K562 (cell line): Measurements from ENCODE around the gene SPTLC2.

ENCODE experiments used
- CEBPB ChIP-seq: fragments of 450-650 bp; IDR thresholded peaks from 2 replicates; pipeline ENCODE4 v1.6.1; 2016; ENCODE audit warnings: missing genetic modification characterization, missing compliant biosample characterization
- CHD2 ChIP-seq: IDR thresholded peaks from 2 replicates; pipeline ENCODE4 v1.6.1; 2011; ENCODE audit warnings: low read depth, low read length
- HDGF ChIP-seq: fragments of 450-650 bp; IDR thresholded peaks from 2 replicates; pipeline ENCODE4 v1.6.1; 2016
- POLR2A ChIP-seq: fragments of 450-650 bp; conservative IDR thresholded peaks from 2 replicates; pipeline ENCODE4 v1.6.1; 2016
- TCF3 ChIP-seq: sonication (generic); formaldehyde crosslinking; IDR thresholded peaks from 2 replicates; pipeline ENCODE4 v1.4.0; 2020; ENCODE audit warnings: mild to moderate bottlenecking, missing genetic modification reagents
- ZNF143 ChIP-seq: sonication (generic); formaldehyde crosslinking; IDR thresholded peaks from 2 replicates; pipeline ENCODE4 v1.9.0; 2022; ENCODE audit warnings: mild to moderate bottlenecking, missing genetic modification reagents
- ZNF23 ChIP-seq: fragments of 250-450 bp; sonication (Bioruptor Pico); IDR thresholded peaks from 2 replicates; pipeline ENCODE4 v1.4.0; 2020; ENCODE audit warnings: mild to moderate bottlenecking
- ZNF274 ChIP-seq: IDR thresholded peaks from 2 replicates; pipeline ENCODE4 v1.6.1; 2011; ENCODE audit warnings: low read depth, mild to moderate bottlenecking, low read length, moderate library complexity, borderline replicate concordance
- TF ChIP-seq, protein P1 (sequence below), 2 experiments: fragments of 450-650 bp in 1 of 2; sonication (generic) in 1 of 2; formaldehyde crosslinking in 1 of 2; IDR thresholded peaks; 2 replicates each; pipeline versions ENCODE4 v1.7.1 to v1.9.0; 2016 to 2022; ENCODE audit warnings: inconsistent platforms in 1 of 2, mild to moderate bottlenecking in 1 of 2, missing genetic modification reagents in 1 of 2
- TF ChIP-seq, protein P2 (sequence below), 3 experiments: IDR thresholded peaks in 2 of 3; conservative IDR thresholded peaks in 1 of 3; 2 replicates each; pipeline ENCODE4 v1.5.1; 2011 to 2012; ENCODE audit warnings: low read length in 3 of 3, mild to moderate bottlenecking in 3 of 3, control low read depth in 2 of 3, improper control_type of control experiment in 1 of 3, inconsistent platforms in 1 of 3, low read depth in 1 of 3, mixed read lengths in 1 of 3, moderate library complexity in 1 of 3; ENCODE audit not compliant: insufficient read depth in 2 of 3
- TF ChIP-seq, protein P3 (sequence below), 2 experiments: IDR thresholded peaks; 2 replicates each; pipeline ENCODE4 v1.6.1; 2011; ENCODE audit warnings: borderline replicate concordance in 1 of 2, control low read depth in 1 of 2, low read depth in 1 of 2, low read length in 1 of 2, mild to moderate bottlenecking in 1 of 2, mixed read lengths in 1 of 2, moderate library complexity in 1 of 2; ENCODE audit not compliant: insufficient read depth in 1 of 2, insufficient read length in 1 of 2, poor library complexity in 1 of 2, severe bottlenecking in 1 of 2; ENCODE audit errors: extremely low read depth in 1 of 2
- TF ChIP-seq, protein P4 (sequence below): fragments of 250-450 bp; sonication (Bioruptor Pico); IDR thresholded peaks from 2 replicates; pipeline ENCODE4 v1.4.0; 2020; ENCODE audit warnings: mild to moderate bottlenecking, moderate library complexity

DNA sequence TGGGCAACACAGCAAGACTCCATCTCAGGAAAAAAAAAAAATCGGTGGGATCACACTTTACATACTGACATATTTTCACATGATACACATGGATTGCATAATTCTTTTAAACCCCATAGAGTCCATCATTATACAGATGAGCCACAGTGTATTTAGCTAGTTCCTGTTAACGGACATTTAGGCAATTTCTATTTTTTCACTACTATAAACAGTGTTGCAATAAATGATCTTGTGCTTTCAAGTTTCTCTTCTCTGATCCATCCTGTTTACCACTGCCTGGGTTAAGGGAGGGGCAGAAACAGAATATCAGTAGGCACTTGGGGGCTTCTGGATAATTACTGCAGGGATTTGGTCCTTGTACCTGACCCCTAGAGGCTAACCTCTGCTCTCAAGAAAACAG lies 43.4 kb upstream of the SPTLC2 start:
- TF ChIP-seq, protein P1, sequence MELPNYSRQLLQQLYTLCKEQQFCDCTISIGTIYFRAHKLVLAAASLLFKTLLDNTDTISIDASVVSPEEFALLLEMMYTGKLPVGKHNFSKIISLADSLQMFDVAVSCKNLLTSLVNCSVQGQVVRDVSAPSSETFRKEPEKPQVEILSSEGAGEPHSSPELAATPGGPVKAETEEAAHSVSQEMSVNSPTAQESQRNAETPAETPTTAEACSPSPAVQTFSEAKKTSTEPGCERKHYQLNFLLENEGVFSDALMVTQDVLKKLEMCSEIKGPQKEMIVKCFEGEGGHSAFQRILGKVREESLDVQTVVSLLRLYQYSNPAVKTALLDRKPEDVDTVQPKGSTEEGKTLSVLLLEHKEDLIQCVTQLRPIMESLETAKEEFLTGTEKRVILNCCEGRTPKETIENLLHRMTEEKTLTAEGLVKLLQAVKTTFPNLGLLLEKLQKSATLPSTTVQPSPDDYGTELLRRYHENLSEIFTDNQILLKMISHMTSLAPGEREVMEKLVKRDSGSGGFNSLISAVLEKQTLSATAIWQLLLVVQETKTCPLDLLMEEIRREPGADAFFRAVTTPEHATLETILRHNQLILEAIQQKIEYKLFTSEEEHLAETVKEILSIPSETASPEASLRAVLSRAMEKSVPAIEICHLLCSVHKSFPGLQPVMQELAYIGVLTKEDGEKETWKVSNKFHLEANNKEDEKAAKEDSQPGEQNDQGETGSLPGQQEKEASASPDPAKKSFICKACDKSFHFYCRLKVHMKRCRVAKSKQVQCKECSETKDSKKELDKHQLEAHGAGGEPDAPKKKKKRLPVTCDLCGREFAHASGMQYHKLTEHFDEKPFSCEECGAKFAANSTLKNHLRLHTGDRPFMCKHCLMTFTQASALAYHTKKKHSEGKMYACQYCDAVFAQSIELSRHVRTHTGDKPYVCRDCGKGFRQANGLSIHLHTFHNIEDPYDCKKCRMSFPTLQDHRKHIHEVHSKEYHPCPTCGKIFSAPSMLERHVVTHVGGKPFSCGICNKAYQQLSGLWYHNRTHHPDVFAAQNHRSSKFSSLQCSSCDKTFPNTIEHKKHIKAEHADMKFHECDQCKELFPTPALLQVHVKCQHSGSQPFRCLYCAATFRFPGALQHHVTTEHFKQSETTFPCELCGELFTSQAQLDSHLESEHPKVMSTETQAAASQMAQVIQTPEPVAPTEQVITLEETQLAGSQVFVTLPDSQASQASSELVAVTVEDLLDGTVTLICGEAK (IDR thresholded peaks at IDR 0.05) = no peak
- TF ChIP-seq, protein P1 (CRISPR knock-in tag; IDR thresholded peaks at IDR 0.05) = no peak
- TF ChIP-seq, protein P2, sequence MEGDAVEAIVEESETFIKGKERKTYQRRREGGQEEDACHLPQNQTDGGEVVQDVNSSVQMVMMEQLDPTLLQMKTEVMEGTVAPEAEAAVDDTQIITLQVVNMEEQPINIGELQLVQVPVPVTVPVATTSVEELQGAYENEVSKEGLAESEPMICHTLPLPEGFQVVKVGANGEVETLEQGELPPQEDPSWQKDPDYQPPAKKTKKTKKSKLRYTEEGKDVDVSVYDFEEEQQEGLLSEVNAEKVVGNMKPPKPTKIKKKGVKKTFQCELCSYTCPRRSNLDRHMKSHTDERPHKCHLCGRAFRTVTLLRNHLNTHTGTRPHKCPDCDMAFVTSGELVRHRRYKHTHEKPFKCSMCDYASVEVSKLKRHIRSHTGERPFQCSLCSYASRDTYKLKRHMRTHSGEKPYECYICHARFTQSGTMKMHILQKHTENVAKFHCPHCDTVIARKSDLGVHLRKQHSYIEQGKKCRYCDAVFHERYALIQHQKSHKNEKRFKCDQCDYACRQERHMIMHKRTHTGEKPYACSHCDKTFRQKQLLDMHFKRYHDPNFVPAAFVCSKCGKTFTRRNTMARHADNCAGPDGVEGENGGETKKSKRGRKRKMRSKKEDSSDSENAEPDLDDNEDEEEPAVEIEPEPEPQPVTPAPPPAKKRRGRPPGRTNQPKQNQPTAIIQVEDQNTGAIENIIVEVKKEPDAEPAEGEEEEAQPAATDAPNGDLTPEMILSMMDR (IDR thresholded peaks at IDR 0.05 in 2 of 3, conservative IDR thresholded peaks at IDR 0.05 in 1 of 3; ENCODE audit: insufficient read depth in 2 of 3, low read depth in 1 of 3, low read length in 3 of 3) = no peak
- TF ChIP-seq ZNF274 (no peak), TCF3 (CRISPR knock-in tag) (no peak), CEBPB (tag) (no peak), CHD2 (no peak), POLR2A (no peak), ZNF143 (CRISPR knock-in tag) (no peak), ZNF23 (CRISPR knock-in tag) (no peak), HDGF (no peak)
- TF ChIP-seq, protein P3, sequence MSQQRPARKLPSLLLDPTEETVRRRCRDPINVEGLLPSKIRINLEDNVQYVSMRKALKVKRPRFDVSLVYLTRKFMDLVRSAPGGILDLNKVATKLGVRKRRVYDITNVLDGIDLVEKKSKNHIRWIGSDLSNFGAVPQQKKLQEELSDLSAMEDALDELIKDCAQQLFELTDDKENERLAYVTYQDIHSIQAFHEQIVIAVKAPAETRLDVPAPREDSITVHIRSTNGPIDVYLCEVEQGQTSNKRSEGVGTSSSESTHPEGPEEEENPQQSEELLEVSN (IDR thresholded peaks at IDR 0.05; ENCODE audit: borderline replicate concordance in 1 of 2, extremely low read depth in 1 of 2, insufficient read depth in 1 of 2, insufficient read length in 1 of 2, low read depth in 1 of 2, low read length in 1 of 2, poor library complexity in 1 of 2, severe bottlenecking in 1 of 2) = no peak
- TF ChIP-seq, protein P4, sequence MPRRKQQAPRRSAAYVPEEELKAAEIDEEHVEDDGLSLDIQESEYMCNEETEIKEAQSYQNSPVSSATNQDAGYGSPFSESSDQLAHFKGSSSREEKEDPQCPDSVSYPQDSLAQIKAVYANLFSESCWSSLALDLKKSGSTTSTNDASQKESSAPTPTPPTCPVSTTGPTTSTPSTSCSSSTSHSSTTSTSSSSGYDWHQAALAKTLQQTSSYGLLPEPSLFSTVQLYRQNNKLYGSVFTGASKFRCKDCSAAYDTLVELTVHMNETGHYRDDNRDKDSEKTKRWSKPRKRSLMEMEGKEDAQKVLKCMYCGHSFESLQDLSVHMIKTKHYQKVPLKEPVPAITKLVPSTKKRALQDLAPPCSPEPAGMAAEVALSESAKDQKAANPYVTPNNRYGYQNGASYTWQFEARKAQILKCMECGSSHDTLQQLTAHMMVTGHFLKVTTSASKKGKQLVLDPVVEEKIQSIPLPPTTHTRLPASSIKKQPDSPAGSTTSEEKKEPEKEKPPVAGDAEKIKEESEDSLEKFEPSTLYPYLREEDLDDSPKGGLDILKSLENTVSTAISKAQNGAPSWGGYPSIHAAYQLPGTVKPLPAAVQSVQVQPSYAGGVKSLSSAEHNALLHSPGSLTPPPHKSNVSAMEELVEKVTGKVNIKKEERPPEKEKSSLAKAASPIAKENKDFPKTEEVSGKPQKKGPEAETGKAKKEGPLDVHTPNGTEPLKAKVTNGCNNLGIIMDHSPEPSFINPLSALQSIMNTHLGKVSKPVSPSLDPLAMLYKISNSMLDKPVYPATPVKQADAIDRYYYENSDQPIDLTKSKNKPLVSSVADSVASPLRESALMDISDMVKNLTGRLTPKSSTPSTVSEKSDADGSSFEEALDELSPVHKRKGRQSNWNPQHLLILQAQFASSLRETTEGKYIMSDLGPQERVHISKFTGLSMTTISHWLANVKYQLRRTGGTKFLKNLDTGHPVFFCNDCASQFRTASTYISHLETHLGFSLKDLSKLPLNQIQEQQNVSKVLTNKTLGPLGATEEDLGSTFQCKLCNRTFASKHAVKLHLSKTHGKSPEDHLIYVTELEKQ (CRISPR knock-in tag) = no peak
